ENCODE results near the gene BRMS1. TPM values are rescaled to one million over a fixed set of nuclear protein-coding genes. Genes with fewer than 3 reads are reported as not detected.

Gene BRMS1
- total and polyA plus RNA-seq, 2 experiments from 2014 or later: 39.7 to 48.6 TPM

GRCh38 chr11:66363187-66363601 is 18.3 kb upstream of the BRMS1 start:
- TF ChIP-seq EZH2 (IDR thresholded peaks at IDR 0.05; ENCODE audit: borderline replicate concordance) (no peak), EZH2phosphoT487 (IDR thresholded peaks at IDR 0.05; ENCODE audit: low read depth, severe bottlenecking, unreplicated experiment) (no peak), CTCF (IDR thresholded peaks at IDR 0.05; ENCODE audit: poor library complexity) (no peak)
- Histone ChIP-seq H3K27ac (no peak overlapping the region), H3K27me3 (no peaks in the 10 kb centered on the region), H3K79me2 (peaks cover 3% of the 10 kb centered on the region), H3K36me3 (replicated peaks; ENCODE audit: insufficient read depth, low read depth) (no peaks in the 10 kb centered on the region), H3K4me1 (ENCODE audit: insufficient read depth) (no peaks in the 10 kb centered on the region), H3K4me3 (no peak overlapping the region), H3K9me3 (ENCODE audit: low read depth) (no peaks in the 10 kb centered on the region), H2AFZ (no peak overlapping the region), H3K9me2 (replicated peaks; ENCODE audit: insufficient read depth) (no peaks in the 10 kb centered on the region), H4K20me1 (ENCODE audit: insufficient read depth, poor library complexity, severe bottlenecking) (no peaks in the 10 kb centered on the region), H3K4me2 (no peak overlapping the region)
- DNase-seq (ENCODE audit: low spot score): peak; percentile 6
- WGBS (ENCODE audit: low lambda C conversion rate, missing lambda C conversion rate): 96% methylated on average over 14 of the region's 14 CpGs

DNA sequence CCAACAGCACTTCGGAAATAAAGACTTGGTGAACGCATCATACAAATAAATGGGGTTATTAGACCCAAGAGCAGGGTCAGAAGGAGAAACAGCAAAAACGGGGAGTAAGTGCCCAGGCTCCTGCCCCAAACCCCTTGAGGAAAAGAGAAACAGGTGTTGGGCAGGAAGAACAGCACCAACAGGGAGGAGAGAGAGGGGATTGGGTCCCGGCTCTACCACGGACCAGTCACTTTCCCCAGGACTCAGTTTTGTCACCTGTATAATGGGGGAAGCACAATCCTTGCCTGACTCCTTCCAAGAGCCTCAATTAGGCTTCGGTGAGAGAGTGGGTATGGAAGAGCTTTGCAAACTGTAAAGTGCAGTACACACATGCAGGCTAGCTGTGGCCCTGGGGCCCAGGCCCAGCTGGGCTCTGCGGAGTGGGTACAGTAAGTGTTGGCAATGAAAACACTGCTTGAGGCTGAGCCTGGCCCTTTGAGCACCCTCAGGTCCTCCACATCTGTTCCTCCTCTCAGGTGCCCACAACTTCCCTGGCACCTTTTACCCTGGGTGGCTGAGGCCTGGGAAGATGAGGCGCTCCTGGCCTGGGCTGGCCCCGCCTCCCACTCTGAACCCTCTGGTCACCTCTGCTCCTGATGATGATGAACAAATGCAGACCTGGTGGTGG is 17.7 kb upstream of the BRMS1 start:
- TF ChIP-seq CTCF (IDR thresholded peaks at IDR 0.05; ENCODE audit: poor library complexity): no peak
- TF ChIP-seq EZH2phosphoT487 (IDR thresholded peaks at IDR 0.05; ENCODE audit: low read depth, severe bottlenecking, unreplicated experiment): no peak
- WGBS (ENCODE audit: low lambda C conversion rate, missing lambda C conversion rate): 93% methylated on average over 9 of the region's 9 CpGs
- H3K27ac ChIP-seq: no peak overlapping the region

DNA sequence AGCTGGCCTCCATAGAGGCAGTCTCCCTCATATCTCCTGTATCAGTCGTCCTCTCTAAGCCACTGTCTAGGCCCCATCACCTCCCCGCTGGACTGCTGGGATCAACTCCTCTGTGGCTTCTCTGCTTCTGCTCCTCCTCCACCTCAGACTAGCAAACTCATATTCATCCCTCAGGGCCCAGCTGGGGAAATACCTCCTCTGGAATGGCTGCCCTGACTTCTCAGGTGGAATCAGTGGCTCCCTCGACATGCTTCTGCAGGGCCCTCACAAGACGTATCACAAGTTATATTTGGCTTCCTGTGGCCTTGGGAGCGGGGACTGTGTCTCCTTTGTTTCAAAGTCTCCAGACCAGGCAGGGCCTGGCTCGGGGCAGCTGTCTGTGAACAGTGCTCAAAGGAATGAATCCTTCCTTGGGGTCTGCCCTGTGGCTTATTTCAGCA is 16.6 kb upstream of the BRMS1 start:
- no peaks in the 10 kb centered on the region for H3K9me3 ChIP-seq (ENCODE audit: low read depth)
- DNase-seq (ENCODE audit: low spot score): peak; percentile 5
- H3K79me2 ChIP-seq: peaks cover 14% of the 10 kb centered on the region
- H4K20me1 ChIP-seq (ENCODE audit: insufficient read depth, poor library complexity, severe bottlenecking): no peaks in the 10 kb centered on the region
- no peak for TF ChIP-seq EZH2phosphoT487 (IDR thresholded peaks at IDR 0.05; ENCODE audit: low read depth, severe bottlenecking, unreplicated experiment)
- no peak for TF ChIP-seq CTCF (IDR thresholded peaks at IDR 0.05; ENCODE audit: poor library complexity)
- no peak for TF ChIP-seq EZH2 (IDR thresholded peaks at IDR 0.05; ENCODE audit: borderline replicate concordance)
- no peak overlapping the region for H3K4me3 ChIP-seq
- no peaks in the 10 kb centered on the region for H3K27me3 ChIP-seq
- H2AFZ ChIP-seq: no peak overlapping the region
- H3K27ac ChIP-seq: no peak overlapping the region
- H3K4me2 ChIP-seq: no peak overlapping the region
- no peaks in the 10 kb centered on the region for H3K4me1 ChIP-seq (ENCODE audit: insufficient read depth)
- 76% methylated on average over 6 of the region's 6 CpGs for WGBS (ENCODE audit: low lambda C conversion rate, missing lambda C conversion rate)
- no peaks in the 10 kb centered on the region for H3K9me2 ChIP-seq (replicated peaks; ENCODE audit: insufficient read depth)
- no peaks in the 10 kb centered on the region for H3K36me3 ChIP-seq (replicated peaks; ENCODE audit: insufficient read depth, low read depth)

More for the DNA sequence above, 17.7 kb upstream of the BRMS1 start:
- H3K4me3 ChIP-seq: no peak overlapping the region
- H2AFZ ChIP-seq: no peak overlapping the region
- H3K79me2 ChIP-seq: peaks cover 5% of the 10 kb centered on the region
- peak; percentile 4 for DNase-seq (ENCODE audit: low spot score)
- no peaks in the 10 kb centered on the region for H3K36me3 ChIP-seq (replicated peaks; ENCODE audit: insufficient read depth, low read depth)
- no peaks in the 10 kb centered on the region for H3K4me1 ChIP-seq (ENCODE audit: insufficient read depth)
- H3K9me2 ChIP-seq (replicated peaks; ENCODE audit: insufficient read depth): no peaks in the 10 kb centered on the region
- no peak overlapping the region for H3K4me2 ChIP-seq
- no peaks in the 10 kb centered on the region for H3K9me3 ChIP-seq (ENCODE audit: low read depth)
- H4K20me1 ChIP-seq (ENCODE audit: insufficient read depth, poor library complexity, severe bottlenecking): no peaks in the 10 kb centered on the region
- no peaks in the 10 kb centered on the region for H3K27me3 ChIP-seq
